ENCODE data around the gene CSRP2. TPM values are rescaled to one million over a fixed set of nuclear protein-coding genes. Genes with fewer than 3 reads are reported as not detected.

The CSRP2 gene
- total RNA-seq, 1 experiment from 2014 or later: 36.1 TPM

GRCh38 chr12:76864791-76865400 lies 13.9 kb downstream of the CSRP2 start:
- Histone ChIP-seq H3K4me2 (ENCODE audit: low read length) (no peak overlapping the region), H3K9ac (ENCODE audit: low read length) (no peak overlapping the region), H3K9me3 (ENCODE audit: control insufficient read depth in 1 of 2, insufficient read depth in 1 of 2, low read depth in 1 of 2, low read length in 2 of 2) (no peaks in the 10 kb centered on the region), H3K79me2 (ENCODE audit: insufficient read depth, low read length) (no peaks in the 10 kb centered on the region), H4K20me1 (ENCODE audit: insufficient read depth) (no peaks in the 10 kb centered on the region), H3K9me2 (ENCODE audit: insufficient read depth) (no peaks in the 10 kb centered on the region), H3K27me3 (ENCODE audit: insufficient read depth, low read length) (no peaks in the 10 kb centered on the region), H3K36me3 (ENCODE audit: control insufficient read depth in 1 of 2, insufficient read depth in 2 of 2, low read length in 2 of 2) (0 out of 4 replicates have a peak, but pooled peaks cover 0 to 2% of the 10 kb centered on the region in 2 experiments), H3K4me3 (replicated peaks in 1 of 2; ENCODE audit: low read depth in 1 of 2, low read length in 2 of 2) (no peak overlapping the region), H3K4me1 (ENCODE audit: control insufficient read depth in 1 of 2, insufficient read depth in 2 of 2, low read length in 2 of 2) (no peaks in the 10 kb centered on the region), H2AFZ (ENCODE audit: low read depth, low read length, poor library complexity, severe bottlenecking) (no peak overlapping the region), H3K27ac (ENCODE audit: low read depth, low read length) (no peak overlapping the region)
- ChIA-PET RAD21 (ENCODE audit: low non-redundant PET in 1 of 2, low total read pairs in 2 of 2, uncharacterized antibody in 2 of 2, unreplicated experiment in 2 of 2) (no interaction called here), CTCF (no interaction called here), POLR2A (no interaction called here)
- TF ChIP-seq SIN3A (IDR thresholded peaks at IDR 0.05; ENCODE audit: low read depth) (no peak), ZBTB33 (IDR thresholded peaks at IDR 0.05; ENCODE audit: extremely low read depth, insufficient replicate concordance, low read length) (no peak), ELF1 (IDR thresholded peaks at IDR 0.05; ENCODE audit: borderline replicate concordance, low read depth) (no peak), CBX3 (IDR thresholded peaks at IDR 0.05; ENCODE audit: low read depth) (no peak), EGR1 (IDR thresholded peaks at IDR 0.05; ENCODE audit: low read depth) (no peak)
- no peak for ATAC-seq
- DNase-seq (ENCODE audit: low read depth, low spot score): no peak
- intact Hi-C loops (cut with micrococcal nuclease): no loop called here
- no TSS peak for BruUV-seq (replicated peaks)

GRCh38 chr12:76863837-76864236 lies 15.0 kb downstream of the CSRP2 start:
- Histone ChIP-seq H3K36me3 (ENCODE audit: control insufficient read depth in 1 of 2, insufficient read depth in 2 of 2, low read length in 2 of 2) (0 out of 4 replicates have a peak, but pooled peaks cover 0 to 2% of the 10 kb centered on the region in 2 experiments), H3K9me2 (ENCODE audit: insufficient read depth) (no peaks in the 10 kb centered on the region), H3K4me3 (replicated peaks in 1 of 2; ENCODE audit: low read depth in 1 of 2, low read length in 2 of 2) (no peak overlapping the region), H3K4me2 (ENCODE audit: low read length) (no peak overlapping the region), H3K9me3 (ENCODE audit: control insufficient read depth in 1 of 2, insufficient read depth in 1 of 2, low read depth in 1 of 2, low read length in 2 of 2) (no peaks in the 10 kb centered on the region), H3K4me1 (ENCODE audit: control insufficient read depth in 1 of 2, insufficient read depth in 2 of 2, low read length in 2 of 2) (no peaks in the 10 kb centered on the region), H4K20me1 (ENCODE audit: insufficient read depth) (no peaks in the 10 kb centered on the region), H3K27ac (ENCODE audit: low read depth, low read length) (no peak overlapping the region), H2AFZ (ENCODE audit: low read depth, low read length, poor library complexity, severe bottlenecking) (no peak overlapping the region), H3K27me3 (ENCODE audit: insufficient read depth, low read length) (no peaks in the 10 kb centered on the region), H3K79me2 (ENCODE audit: insufficient read depth, low read length) (no peaks in the 10 kb centered on the region), H3K9ac (ENCODE audit: low read length) (no peak overlapping the region)
- BruUV-seq (replicated peaks): no TSS peak
- ChIA-PET CTCF (no interaction called here), POLR2A (no interaction called here), RAD21 (ENCODE audit: low non-redundant PET in 1 of 2, low total read pairs in 2 of 2, uncharacterized antibody in 2 of 2, unreplicated experiment in 2 of 2) (no interaction called here)
- DNase-seq (ENCODE audit: low read depth, low spot score) (no peak), ATAC-seq (no peak)
- intact Hi-C loops (cut with micrococcal nuclease): no loop called here
- TF ChIP-seq ZBTB33 (IDR thresholded peaks at IDR 0.05; ENCODE audit: extremely low read depth, insufficient replicate concordance, low read length) (no peak), EZH2phosphoT487 (IDR thresholded peaks at IDR 0.05; ENCODE audit: borderline replicate concordance) (no peak), ELF1 (IDR thresholded peaks at IDR 0.05; ENCODE audit: borderline replicate concordance, low read depth) (no peak), CTCF (IDR thresholded peaks at IDR 0.05 in 2 of 3, conservative IDR thresholded peaks at IDR 0.05 in 1 of 3; ENCODE audit: borderline replicate concordance in 1 of 3, insufficient read depth in 1 of 3, low read depth in 2 of 3, low read length in 2 of 3) (no peak), TCF7L2 (IDR thresholded peaks at IDR 0.05; ENCODE audit: borderline replicate concordance, extremely low read depth, insufficient read depth, insufficient read length) (no peak), RAD21 (IDR thresholded peaks at IDR 0.05; ENCODE audit: low read depth) (no peak), CEBPB (IDR thresholded peaks at IDR 0.05; ENCODE audit: low read depth) (no peak), ZFX (IDR thresholded peaks at IDR 0.05) (no peak), ZNF274 (IDR thresholded peaks at IDR 0.05; ENCODE audit: low read depth, low read length) (no peak), EGR1 (IDR thresholded peaks at IDR 0.05; ENCODE audit: low read depth) (no peak), SIN3A (IDR thresholded peaks at IDR 0.05; ENCODE audit: low read depth) (no peak), JUND (IDR thresholded peaks at IDR 0.05) (no peak)

Measured in HCT116 (cell line).